Pancreas (tissue), 10 donors: Measurements from ENCODE around the gene C8A. TPM values are rescaled to one million over a fixed set of nuclear protein-coding genes. Genes with fewer than 3 reads are reported as not detected.

Experiments used
- ATAC-seq, 4 donors: fragments of 200-7000 bp; cut with Tn5 transposase; one replicate each; pipeline versions ENCODE4 v1.8.0 to v1.9.1; 2020; ENCODE audit warnings: mild to moderate bottlenecking in 4 of 4, moderate library complexity in 4 of 4
- DNase-seq, 6 donors: peaks; one replicate each; pipeline ENCODE4 v3.0.0-alpha.2; 2020
- FAIRE-seq: peaks from 2 replicates; lab custom pipeline; 2012; peaks lifted over from hg19 to GRCh38; lab: Jason Lieb, UNC
- H3K27ac ChIP-seq, 4 donors: fragments of 200-600 bp; sonication (generic); 1 replicate in 3 of 4; 2 replicates in 1 of 4; pipeline versions ENCODE4 v1.5.0 to v1.8.0; 2020
- H3K27me3 ChIP-seq, 4 donors: fragments of 200-600 bp; one replicate each; pipeline ENCODE4 v1.8.0; 2021
- H3K36me3 ChIP-seq, 3 donors: fragments of 200-600 bp; sonication (generic) in 1 of 3; one replicate each; pipeline versions ENCODE4 v1.5.0 to v1.8.0; 2020 to 2021
- H3K4me1 ChIP-seq, 3 donors: fragments of 200-600 bp; one replicate each; pipeline ENCODE4 v1.8.0; 2021
- H3K4me3 ChIP-seq, 4 donors: fragments of 200-600 bp; sonication (generic) in 2 of 4; one replicate each; pipeline versions ENCODE4 v1.5.0 to v1.8.0; 2020 to 2021
- H3K9me3 ChIP-seq, 4 donors: fragments of 200-600 bp; one replicate each; pipeline ENCODE4 v1.8.0; 2021
- WGBS, 2 donors: extraction: QIAGEN DNeasy Blood & Tissue Kit; methylation state at CpG; one replicate each; pipeline ENCODE4 v1.1.7; 2013; 5-methylcytosine and 5-hydroxymethylcytosine counted together
- intact Hi-C, 3 donors: fragments of 100-400 bp; cut with DNase I; formaldehyde crosslinking; loops; one replicate each; pipeline versions ENCODE4 v1.11.1 to v1.14.2; 2022
- polyA plus RNA-seq, 2 donors: library from polyadenylated mRNA; stranded (reverse); fragments of 200-250 nt; gene quantifications; one replicate each; pipeline ENCODE4 v1.2.3, GENCODE V29; 2013
- total RNA-seq, 6 donors: library from RNA; stranded (reverse); fragmentation: NEBNext Ultra II Directional in 4 of 6; extraction: Animal tissue kit (Norgen Biotek cat#: 25700) in 4 of 6; gene quantifications; one replicate each; pipeline versions ENCODE4 v1.2.1 to v1.2.4, GENCODE V29; 2021 to 2023
- TF ChIP-seq, protein P1 (sequence below), 4 donors: fragments of 200-600 bp; sonication (generic) in 3 of 4; IDR thresholded peaks; one replicate each; pipeline versions ENCODE4 v1.5.0 to v1.8.0; 2021; ENCODE audit warnings: antibody characterized with exemption in 4 of 4
- donor health status: healthy with polysubstance abuse.
- donor health status: DM: no; HTN: no; CAD: no; lungs with moderate emphysema.
- donor health status: DM: no; HTN: no; CAD: no.
- donor health status: control.
- donor health status: control.
- donor health status: Bipolar disorder and iron deficiency.
- donor health status: DM: yes; HTN: yes; CAD: no.
- donor health status: DM: no; HTN: no; CAD: no.
- donor health status: DM: no; HTN: no; CAD: no.
- donor health status: DM: yes; HTN: yes; CAD: no.

Gene C8A
- total and polyA plus RNA-seq, 8 donors = 0.08 to 0.38 (median 0.11) TPM; not detected in 4

DNA sequence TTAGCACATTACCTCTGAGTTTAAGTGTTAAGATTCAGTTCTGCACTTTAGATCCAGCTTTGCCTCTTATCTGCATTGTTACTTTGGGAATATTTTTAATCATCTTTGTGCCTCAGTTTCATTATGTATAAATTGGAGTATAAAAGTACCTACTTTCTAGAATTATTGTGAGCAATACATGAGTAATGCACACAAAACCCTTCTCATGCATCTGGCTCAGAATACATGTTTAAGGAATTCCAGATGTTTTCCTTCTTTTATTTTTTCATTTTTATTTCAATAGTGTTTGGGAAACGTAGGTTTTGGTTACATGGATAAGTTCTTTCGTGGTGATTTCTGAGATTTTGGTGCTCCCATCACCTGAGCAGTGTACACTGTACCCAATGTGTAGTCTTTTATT lies 14.2 kb downstream of the C8A start:
- no peak for ATAC-seq
- TF ChIP-seq, protein P1, sequence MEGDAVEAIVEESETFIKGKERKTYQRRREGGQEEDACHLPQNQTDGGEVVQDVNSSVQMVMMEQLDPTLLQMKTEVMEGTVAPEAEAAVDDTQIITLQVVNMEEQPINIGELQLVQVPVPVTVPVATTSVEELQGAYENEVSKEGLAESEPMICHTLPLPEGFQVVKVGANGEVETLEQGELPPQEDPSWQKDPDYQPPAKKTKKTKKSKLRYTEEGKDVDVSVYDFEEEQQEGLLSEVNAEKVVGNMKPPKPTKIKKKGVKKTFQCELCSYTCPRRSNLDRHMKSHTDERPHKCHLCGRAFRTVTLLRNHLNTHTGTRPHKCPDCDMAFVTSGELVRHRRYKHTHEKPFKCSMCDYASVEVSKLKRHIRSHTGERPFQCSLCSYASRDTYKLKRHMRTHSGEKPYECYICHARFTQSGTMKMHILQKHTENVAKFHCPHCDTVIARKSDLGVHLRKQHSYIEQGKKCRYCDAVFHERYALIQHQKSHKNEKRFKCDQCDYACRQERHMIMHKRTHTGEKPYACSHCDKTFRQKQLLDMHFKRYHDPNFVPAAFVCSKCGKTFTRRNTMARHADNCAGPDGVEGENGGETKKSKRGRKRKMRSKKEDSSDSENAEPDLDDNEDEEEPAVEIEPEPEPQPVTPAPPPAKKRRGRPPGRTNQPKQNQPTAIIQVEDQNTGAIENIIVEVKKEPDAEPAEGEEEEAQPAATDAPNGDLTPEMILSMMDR (IDR thresholded peaks at IDR 0.05) = no peak

DNA sequence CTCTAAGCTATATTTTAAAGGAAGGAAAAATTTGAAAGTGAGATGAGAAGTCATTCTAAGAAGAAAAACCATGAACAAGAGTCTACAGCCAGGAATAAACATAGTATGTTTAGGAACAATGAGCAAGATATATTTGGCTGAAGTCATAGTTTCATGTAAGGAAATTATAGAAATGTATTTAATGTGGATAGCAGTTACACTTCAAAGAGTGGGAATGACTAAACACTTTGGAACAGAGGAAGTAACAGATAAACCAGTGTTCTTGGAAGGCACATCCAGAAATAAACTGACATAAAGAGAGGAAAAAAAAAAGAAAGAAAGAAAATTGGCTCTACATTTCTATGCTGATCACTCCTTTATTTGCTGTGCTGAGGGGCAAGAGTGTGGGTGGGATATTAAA lies 18.0 kb downstream of the C8A start:
- Histone ChIP-seq H3K4me1 (no peaks in the 10 kb centered on the region), H3K4me3 (no peak overlapping the region), H3K9me3 (no peaks in the 10 kb centered on the region), H3K27me3 (peaks cover 0 to 3% (median 0%) of the 10 kb centered on the region in 4 donors), H3K36me3 (no peaks in the 10 kb centered on the region), H3K27ac (no peak overlapping the region)
- DNase-seq (no peak), ATAC-seq (no peak), FAIRE-seq (no peak)
- intact Hi-C loops = no loop called here
- TF ChIP-seq, protein P1 (IDR thresholded peaks at IDR 0.05) = no peak

More for the DNA sequence above, 14.2 kb downstream of the C8A start:
- DNase-seq (no peak), FAIRE-seq (no peak)
- Histone ChIP-seq H3K4me1 (no peaks in the 10 kb centered on the region), H3K27me3 (peaks cover 0 to 3% (median 0%) of the 10 kb centered on the region in 4 donors), H3K36me3 (no peaks in the 10 kb centered on the region), H3K9me3 (no peaks in the 10 kb centered on the region), H3K4me3 (no peak overlapping the region), H3K27ac (no peak overlapping the region)
- intact Hi-C loops = no loop called here
- 62 to 82% methylated on average over 2 of the region's 2 CpGs for WGBS, 2 donors

DNA sequence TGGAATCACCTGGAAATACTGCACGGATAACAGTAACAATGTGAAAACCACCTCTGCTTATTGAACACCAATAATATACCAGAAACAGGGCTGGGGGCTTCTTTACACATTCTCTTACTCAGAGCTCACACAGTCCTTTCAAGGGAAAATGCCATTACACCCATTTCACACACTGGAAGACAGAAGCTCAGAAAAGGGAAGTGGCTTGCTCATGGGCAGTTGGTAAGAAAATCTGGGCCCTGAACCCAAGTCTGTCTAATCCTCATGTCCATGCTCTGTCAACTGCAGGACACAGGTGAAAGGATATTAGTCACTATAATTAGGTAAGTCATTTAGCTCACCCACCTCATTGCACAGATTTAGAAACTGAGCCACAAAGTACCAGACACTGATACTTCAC lies 18.6 kb downstream of the C8A start:
- H3K4me1 ChIP-seq = no peaks in the 10 kb centered on the region
- 74 to 95% methylated on average over 1 of the region's 1 CpG for WGBS, 2 donors
- ATAC-seq (no peak), FAIRE-seq (no peak), DNase-seq (no peak)
- no peaks in the 10 kb centered on the region for H3K36me3 ChIP-seq
- no peak overlapping the region for H3K27ac ChIP-seq
- intact Hi-C loops = no loop called here
- H3K27me3 ChIP-seq = peaks cover 0 to 3% (median 0%) of the 10 kb centered on the region in 4 donors
- no peak overlapping the region for H3K4me3 ChIP-seq
- no peaks in the 10 kb centered on the region for H3K9me3 ChIP-seq
- TF ChIP-seq, protein P1 (IDR thresholded peaks at IDR 0.05) = no peak

DNA sequence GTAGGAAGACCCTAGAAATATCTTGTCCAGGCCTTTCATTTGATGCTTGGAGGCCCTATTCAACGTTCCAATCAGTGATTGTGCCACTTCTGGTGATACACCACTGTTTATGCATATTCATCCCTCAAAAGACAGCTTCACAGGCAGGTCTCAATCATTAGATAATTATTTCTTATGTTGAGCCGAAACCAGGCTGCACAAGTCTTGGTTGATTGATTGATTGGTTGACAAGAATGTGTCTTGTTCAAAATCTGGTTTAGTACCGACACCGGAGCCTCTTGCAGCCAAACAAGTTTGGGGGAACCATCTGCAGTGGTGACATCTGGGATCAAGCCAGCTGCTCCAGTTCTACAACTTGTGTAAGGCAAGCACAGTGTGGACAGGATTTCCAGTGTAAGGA lies 20.1 kb downstream of the C8A start:
- no peaks in the 10 kb centered on the region for H3K9me3 ChIP-seq
- no peak overlapping the region for H3K27ac ChIP-seq
- H3K27me3 ChIP-seq = peaks cover 0 to 3% (median 0%) of the 10 kb centered on the region in 4 donors
- TF ChIP-seq, protein P1 (IDR thresholded peaks at IDR 0.05) = no peak
- intact Hi-C loops = no loop called here
- no peak for ATAC-seq
- no peak for FAIRE-seq
- no peak overlapping the region for H3K4me3 ChIP-seq
- WGBS, 2 donors = 73 to 81% methylated on average over 4 of the region's 4 CpGs
- no peak for DNase-seq
- no peaks in the 10 kb centered on the region for H3K4me1 ChIP-seq
- H3K36me3 ChIP-seq = no peaks in the 10 kb centered on the region

GRCh38 chr1:56877973-56878372 lies 23.4 kb downstream of the C8A start:
- Histone ChIP-seq H3K36me3 (no peaks in the 10 kb centered on the region), H3K27me3 (no peaks in the 10 kb centered on the region), H3K4me1 (no peaks in the 10 kb centered on the region), H3K4me3 (no peak overlapping the region), H3K27ac (no peak overlapping the region), H3K9me3 (no peaks in the 10 kb centered on the region)
- ATAC-seq (no peak), DNase-seq (no peak), FAIRE-seq (no peak)
- intact Hi-C loops = no loop called here
- TF ChIP-seq, protein P1 (IDR thresholded peaks at IDR 0.05) = no peak
- 71 to 77% methylated on average over 3 of the region's 3 CpGs for WGBS, 2 donors
